WTC11 (cell line): Measurements from ENCODE around the gene FOXP1. TPM values are rescaled to one million over a fixed set of nuclear protein-coding genes. Genes with fewer than 3 reads are reported as not detected.

ENCODE experiments used
- ATAC-seq: fragments of 200-7000 bp; cut with Tn5 transposase; 2 replicates; pipeline ENCODE4 v1.10.0; 2021; ENCODE audit warnings: mild to moderate bottlenecking, moderate library complexity
- CTCF ChIA-PET: fragments of 300-600 bp; sonication (Branson Sonifier 250); formaldehyde crosslinking; loops from one replicate; lab custom pipeline; 2021; ENCODE audit warnings: antibody characterized with exemption; lab: Charles Lee
- POLR2A ChIA-PET: fragments of 350-600 bp; sonication (Branson Sonifier 250); formaldehyde crosslinking; loops from one replicate; lab custom pipeline; 2021; ENCODE audit warnings: antibody characterized with exemption; lab: Charles Lee
- DNase-seq: peaks from one replicate; pipeline ENCODE4 v3.0.0; 2021; ENCODE audit warnings: low spot score
- H3K27ac Mint-ChIP-seq: 2 replicates; pipeline ENCODE4 v1.8.0; 2021; ENCODE audit warnings: mixed read lengths
- H3K27me3 Mint-ChIP-seq: 2 replicates; pipeline ENCODE4 v1.8.0; 2021; ENCODE audit warnings: low read depth, mild to moderate bottlenecking, moderate library complexity, mixed read lengths
- H3K36me3 Mint-ChIP-seq: 2 replicates; pipeline ENCODE4 v1.8.0; 2021; ENCODE audit warnings: mixed read lengths
- H3K4me1 Mint-ChIP-seq: 2 replicates; pipeline ENCODE4 v1.8.0; 2022; ENCODE audit warnings: mixed read lengths
- H3K4me3 Mint-ChIP-seq: 2 replicates; pipeline ENCODE4 v1.8.0; 2021; ENCODE audit warnings: mild to moderate bottlenecking, moderate library complexity, mixed read lengths
- H3K9me3 Mint-ChIP-seq: 2 replicates; pipeline ENCODE4 v1.8.0; 2021; ENCODE audit warnings: mixed read lengths
- ATF1 ChIP-seq: sonication (generic); formaldehyde crosslinking; IDR thresholded peaks from 2 replicates; pipeline ENCODE4 v1.8.1; 2023; ENCODE audit warnings: mild to moderate bottlenecking, moderate library complexity, missing genetic modification reagents
- ETV6 ChIP-seq: sonication (generic); formaldehyde crosslinking; IDR thresholded peaks from 2 replicates; pipeline ENCODE4 v1.8.1; 2022; ENCODE audit warnings: mild to moderate bottlenecking, missing genetic modification reagents
- GTF2I ChIP-seq: fragments of 250-450 bp; sonication (Bioruptor Pico); conservative IDR thresholded peaks from 2 replicates; pipeline ENCODE4 v1.4.0; 2021; ENCODE audit warnings: mild to moderate bottlenecking
- HMGA2 ChIP-seq: fragments of 250-450 bp; sonication (Bioruptor Pico); IDR thresholded peaks from 2 replicates; pipeline ENCODE4 v1.4.0; 2021; ENCODE audit warnings: mild to moderate bottlenecking, moderate library complexity
- NFE2L1 ChIP-seq: sonication (generic); formaldehyde crosslinking; IDR thresholded peaks from 2 replicates; pipeline ENCODE4 v1.8.1; 2023; ENCODE audit warnings: missing genetic modification reagents
- NR2C2 ChIP-seq: sonication (generic); formaldehyde crosslinking; IDR thresholded peaks from 2 replicates; pipeline ENCODE4 v1.8.0; 2022; ENCODE audit warnings: mild to moderate bottlenecking, missing genetic modification reagents
- NR3C1 ChIP-seq: sonication (generic); formaldehyde crosslinking; conservative IDR thresholded peaks from 2 replicates; pipeline ENCODE4 v1.8.1; 2023; ENCODE audit warnings: low read depth, mild to moderate bottlenecking, missing genetic modification reagents
- SMAD4 ChIP-seq: sonication (generic); formaldehyde crosslinking; IDR thresholded peaks from 2 replicates; pipeline ENCODE4 v1.8.0; 2022; ENCODE audit warnings: mild to moderate bottlenecking, missing genetic modification reagents
- ZNF219 ChIP-seq: sonication (generic); formaldehyde crosslinking; IDR thresholded peaks from 2 replicates; pipeline ENCODE4 v1.8.0; 2023; ENCODE audit warnings: missing genetic modification reagents, mild to moderate bottlenecking, borderline replicate concordance
- ZNF317 ChIP-seq: sonication (generic); formaldehyde crosslinking; IDR thresholded peaks from 2 replicates; pipeline ENCODE4 v1.8.1; 2023; ENCODE audit warnings: low read depth, mild to moderate bottlenecking, moderate library complexity, missing genetic modification reagents, borderline replicate concordance
- total RNA-seq: library from RNA; stranded (reverse); gene quantifications from 3 replicates; pipeline ENCODE4 v1.2.3, GENCODE V29; 2021
- TF ChIP-seq, protein P1 (sequence below): sonication (generic); formaldehyde crosslinking; IDR thresholded peaks from 2 replicates; pipeline ENCODE4 v1.8.1; 2022; ENCODE audit warnings: mild to moderate bottlenecking, missing genetic modification reagents, moderate library complexity, borderline replicate concordance
- TF ChIP-seq, protein P2 (sequence below): sonication (generic); formaldehyde crosslinking; IDR thresholded peaks from 2 replicates; pipeline ENCODE4 v1.8.1; 2023; ENCODE audit warnings: mild to moderate bottlenecking, missing genetic modification reagents
- TF ChIP-seq, protein P3 (sequence below): sonication (generic); formaldehyde crosslinking; IDR thresholded peaks from 2 replicates; pipeline ENCODE4 v1.8.0; 2022; ENCODE audit warnings: mild to moderate bottlenecking, missing genetic modification reagents
- TF ChIP-seq, protein P4 (sequence below): fragments of 250-450 bp; sonication (Bioruptor Pico); IDR thresholded peaks from 2 replicates; pipeline ENCODE4 v1.8.0; 2021; ENCODE audit warnings: mild to moderate bottlenecking
- TF ChIP-seq, protein P5 (sequence below): fragments of 250-450 bp; sonication (Bioruptor Pico); IDR thresholded peaks from 2 replicates; pipeline ENCODE4 v1.9.0; 2021; ENCODE audit warnings: moderate library complexity, mild to moderate bottlenecking, inconsistent platforms, borderline replicate concordance
- TF ChIP-seq, protein P6 (sequence below): sonication (generic); formaldehyde crosslinking; IDR thresholded peaks from 2 replicates; pipeline ENCODE4 v1.8.1; 2023; ENCODE audit warnings: mild to moderate bottlenecking, missing genetic modification reagents, moderate library complexity
- TF ChIP-seq, protein P7 (sequence below): sonication (generic); formaldehyde crosslinking; IDR thresholded peaks from 2 replicates; pipeline ENCODE4 v1.8.1; 2022; ENCODE audit warnings: missing genetic modification reagents, borderline replicate concordance
- TF ChIP-seq, protein P8 (sequence below): sonication (generic); formaldehyde crosslinking; IDR thresholded peaks from 2 replicates; pipeline ENCODE4 v1.8.1; 2022; ENCODE audit warnings: low read depth, mild to moderate bottlenecking, moderate library complexity, missing genetic modification reagents, borderline replicate concordance
- TF ChIP-seq, protein P9 (sequence below): fragments of 250-450 bp; sonication (Bioruptor Pico); conservative IDR thresholded peaks from 2 replicates; pipeline ENCODE4 v1.9.0; 2021; ENCODE audit warnings: mild to moderate bottlenecking

The FOXP1 gene
- total RNA-seq, 1 experiment from 2014 or later = 25.8 TPM

DNA sequence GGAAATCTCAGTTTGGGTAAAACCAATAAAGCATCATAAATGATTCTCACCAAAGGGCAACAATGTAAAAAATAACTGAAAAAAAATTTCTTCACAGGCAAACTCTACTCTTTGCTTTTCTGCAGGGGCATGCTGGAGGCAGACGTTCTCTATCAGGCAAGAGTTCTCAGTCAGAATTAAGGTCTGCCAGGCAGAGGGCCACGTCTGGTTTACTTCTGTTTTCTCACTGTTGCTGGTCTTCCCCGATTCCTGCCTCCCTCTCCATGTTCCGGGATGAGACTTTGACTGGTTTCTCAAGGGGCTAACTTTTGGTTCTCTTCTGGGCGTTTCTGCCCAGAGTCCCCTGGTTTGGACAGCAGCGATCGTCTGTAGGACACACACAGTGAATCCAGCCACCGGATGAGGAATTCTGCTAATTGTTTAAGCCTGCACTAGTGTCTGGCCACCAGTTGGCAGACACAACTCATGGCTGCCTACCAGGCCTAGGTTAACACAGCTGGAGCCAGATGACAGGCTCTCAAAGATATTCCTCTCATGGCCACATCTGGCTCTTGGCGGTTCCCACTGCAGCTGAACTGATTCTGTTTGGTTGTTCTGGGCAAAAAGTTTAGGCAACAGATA is 273.1 kb downstream of the FOXP1 start (continued):
- TF ChIP-seq, protein P1, sequence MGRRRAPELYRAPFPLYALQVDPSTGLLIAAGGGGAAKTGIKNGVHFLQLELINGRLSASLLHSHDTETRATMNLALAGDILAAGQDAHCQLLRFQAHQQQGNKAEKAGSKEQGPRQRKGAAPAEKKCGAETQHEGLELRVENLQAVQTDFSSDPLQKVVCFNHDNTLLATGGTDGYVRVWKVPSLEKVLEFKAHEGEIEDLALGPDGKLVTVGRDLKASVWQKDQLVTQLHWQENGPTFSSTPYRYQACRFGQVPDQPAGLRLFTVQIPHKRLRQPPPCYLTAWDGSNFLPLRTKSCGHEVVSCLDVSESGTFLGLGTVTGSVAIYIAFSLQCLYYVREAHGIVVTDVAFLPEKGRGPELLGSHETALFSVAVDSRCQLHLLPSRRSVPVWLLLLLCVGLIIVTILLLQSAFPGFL (CRISPR knock-in tag) = no peak

DNA sequence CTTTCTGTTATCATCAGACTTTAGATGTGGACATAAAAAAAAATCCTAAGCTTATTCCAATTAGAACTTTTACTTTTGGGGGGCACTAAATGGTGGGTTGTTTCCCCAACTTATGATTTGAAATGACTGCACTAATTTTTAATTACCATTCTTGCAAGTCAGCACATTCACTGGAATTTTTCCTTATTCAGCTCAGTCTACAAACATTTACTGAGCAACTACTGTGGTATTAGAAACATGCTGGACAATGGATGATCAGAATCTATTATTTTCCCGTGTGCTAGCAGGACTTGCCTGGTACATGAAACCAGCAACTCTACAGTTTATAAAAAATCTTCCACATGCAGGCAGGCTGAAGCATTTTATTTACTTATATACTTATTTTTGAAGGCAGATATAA is 273.6 kb downstream of the FOXP1 start:
- ATAC-seq = no peak
- Mint-ChIP-seq H3K4me1 (peaks cover 58% of the 10 kb centered on the region), H3K9me3 (no peaks in the 10 kb centered on the region), H3K27me3 (no peaks in the 10 kb centered on the region), H3K36me3 (no peaks in the 10 kb centered on the region), H3K27ac (no peak overlapping the region), H3K4me3 (no peak overlapping the region)
- no peak for TF ChIP-seq ETV6 (CRISPR knock-in tag)
- no peak for TF ChIP-seq GTF2I (CRISPR knock-in tag)
- TF ChIP-seq, protein P2, sequence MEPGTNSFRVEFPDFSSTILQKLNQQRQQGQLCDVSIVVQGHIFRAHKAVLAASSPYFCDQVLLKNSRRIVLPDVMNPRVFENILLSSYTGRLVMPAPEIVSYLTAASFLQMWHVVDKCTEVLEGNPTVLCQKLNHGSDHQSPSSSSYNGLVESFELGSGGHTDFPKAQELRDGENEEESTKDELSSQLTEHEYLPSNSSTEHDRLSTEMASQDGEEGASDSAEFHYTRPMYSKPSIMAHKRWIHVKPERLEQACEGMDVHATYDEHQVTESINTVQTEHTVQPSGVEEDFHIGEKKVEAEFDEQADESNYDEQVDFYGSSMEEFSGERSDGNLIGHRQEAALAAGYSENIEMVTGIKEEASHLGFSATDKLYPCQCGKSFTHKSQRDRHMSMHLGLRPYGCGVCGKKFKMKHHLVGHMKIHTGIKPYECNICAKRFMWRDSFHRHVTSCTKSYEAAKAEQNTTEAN = no peak
- TF ChIP-seq, protein P3, sequence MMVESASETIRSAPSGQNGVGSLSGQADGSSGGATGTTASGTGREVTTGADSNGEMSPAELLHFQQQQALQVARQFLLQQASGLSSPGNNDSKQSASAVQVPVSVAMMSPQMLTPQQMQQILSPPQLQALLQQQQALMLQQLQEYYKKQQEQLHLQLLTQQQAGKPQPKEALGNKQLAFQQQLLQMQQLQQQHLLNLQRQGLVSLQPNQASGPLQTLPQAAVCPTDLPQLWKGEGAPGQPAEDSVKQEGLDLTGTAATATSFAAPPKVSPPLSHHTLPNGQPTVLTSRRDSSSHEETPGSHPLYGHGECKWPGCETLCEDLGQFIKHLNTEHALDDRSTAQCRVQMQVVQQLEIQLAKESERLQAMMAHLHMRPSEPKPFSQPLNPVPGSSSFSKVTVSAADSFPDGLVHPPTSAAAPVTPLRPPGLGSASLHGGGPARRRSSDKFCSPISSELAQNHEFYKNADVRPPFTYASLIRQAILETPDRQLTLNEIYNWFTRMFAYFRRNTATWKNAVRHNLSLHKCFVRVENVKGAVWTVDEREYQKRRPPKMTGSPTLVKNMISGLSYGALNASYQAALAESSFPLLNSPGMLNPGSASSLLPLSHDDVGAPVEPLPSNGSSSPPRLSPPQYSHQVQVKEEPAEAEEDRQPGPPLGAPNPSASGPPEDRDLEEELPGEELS = no peak
- TF ChIP-seq, protein P4, sequence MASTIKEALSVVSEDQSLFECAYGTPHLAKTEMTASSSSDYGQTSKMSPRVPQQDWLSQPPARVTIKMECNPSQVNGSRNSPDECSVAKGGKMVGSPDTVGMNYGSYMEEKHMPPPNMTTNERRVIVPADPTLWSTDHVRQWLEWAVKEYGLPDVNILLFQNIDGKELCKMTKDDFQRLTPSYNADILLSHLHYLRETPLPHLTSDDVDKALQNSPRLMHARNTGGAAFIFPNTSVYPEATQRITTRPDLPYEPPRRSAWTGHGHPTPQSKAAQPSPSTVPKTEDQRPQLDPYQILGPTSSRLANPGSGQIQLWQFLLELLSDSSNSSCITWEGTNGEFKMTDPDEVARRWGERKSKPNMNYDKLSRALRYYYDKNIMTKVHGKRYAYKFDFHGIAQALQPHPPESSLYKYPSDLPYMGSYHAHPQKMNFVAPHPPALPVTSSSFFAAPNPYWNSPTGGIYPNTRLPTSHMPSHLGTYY (CRISPR knock-in tag) = no peak
- TF ChIP-seq, protein P1 (CRISPR knock-in tag) = no peak
- TF ChIP-seq, protein P5, sequence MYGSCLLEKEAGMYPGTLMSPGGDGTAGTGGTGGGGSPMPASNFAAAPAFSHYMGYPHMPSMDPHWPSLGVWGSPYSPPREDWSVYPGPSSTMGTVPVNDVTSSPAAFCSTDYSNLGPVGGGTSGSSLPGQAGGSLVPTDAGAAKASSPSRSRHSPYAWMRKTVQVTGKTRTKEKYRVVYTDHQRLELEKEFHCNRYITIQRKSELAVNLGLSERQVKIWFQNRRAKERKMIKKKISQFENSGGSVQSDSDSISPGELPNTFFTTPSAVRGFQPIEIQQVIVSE = no peak
- TF ChIP-seq ATF1 (CRISPR knock-in tag) = no peak
- TF ChIP-seq, protein P6, sequence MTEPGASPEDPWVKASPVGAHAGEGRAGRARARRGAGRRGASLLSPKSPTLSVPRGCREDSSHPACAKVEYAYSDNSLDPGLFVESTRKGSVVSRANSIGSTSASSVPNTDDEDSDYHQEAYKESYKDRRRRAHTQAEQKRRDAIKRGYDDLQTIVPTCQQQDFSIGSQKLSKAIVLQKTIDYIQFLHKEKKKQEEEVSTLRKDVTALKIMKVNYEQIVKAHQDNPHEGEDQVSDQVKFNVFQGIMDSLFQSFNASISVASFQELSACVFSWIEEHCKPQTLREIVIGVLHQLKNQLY = no peak
- TF ChIP-seq, protein P7, sequence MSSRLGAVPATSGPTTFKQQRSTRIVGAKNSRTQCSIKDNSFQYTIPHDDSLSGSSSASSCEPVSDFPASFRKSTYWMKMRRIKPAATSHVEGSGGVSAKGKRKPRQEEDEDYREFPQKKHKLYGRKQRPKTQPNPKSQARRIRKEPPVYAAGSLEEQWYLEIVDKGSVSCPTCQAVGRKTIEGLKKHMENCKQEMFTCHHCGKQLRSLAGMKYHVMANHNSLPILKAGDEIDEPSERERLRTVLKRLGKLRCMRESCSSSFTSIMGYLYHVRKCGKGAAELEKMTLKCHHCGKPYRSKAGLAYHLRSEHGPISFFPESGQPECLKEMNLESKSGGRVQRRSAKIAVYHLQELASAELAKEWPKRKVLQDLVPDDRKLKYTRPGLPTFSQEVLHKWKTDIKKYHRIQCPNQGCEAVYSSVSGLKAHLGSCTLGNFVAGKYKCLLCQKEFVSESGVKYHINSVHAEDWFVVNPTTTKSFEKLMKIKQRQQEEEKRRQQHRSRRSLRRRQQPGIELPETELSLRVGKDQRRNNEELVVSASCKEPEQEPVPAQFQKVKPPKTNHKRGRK (CRISPR knock-in tag) = no peak
- no peak for TF ChIP-seq SMAD4
- no peak for TF ChIP-seq NFE2L1
- TF ChIP-seq ZNF317 (CRISPR knock-in tag) = no peak
- TF ChIP-seq NR3C1 (CRISPR knock-in tag) = no peak
- TF ChIP-seq ZNF219 (CRISPR knock-in tag) = no peak
- TF ChIP-seq, protein P8, sequence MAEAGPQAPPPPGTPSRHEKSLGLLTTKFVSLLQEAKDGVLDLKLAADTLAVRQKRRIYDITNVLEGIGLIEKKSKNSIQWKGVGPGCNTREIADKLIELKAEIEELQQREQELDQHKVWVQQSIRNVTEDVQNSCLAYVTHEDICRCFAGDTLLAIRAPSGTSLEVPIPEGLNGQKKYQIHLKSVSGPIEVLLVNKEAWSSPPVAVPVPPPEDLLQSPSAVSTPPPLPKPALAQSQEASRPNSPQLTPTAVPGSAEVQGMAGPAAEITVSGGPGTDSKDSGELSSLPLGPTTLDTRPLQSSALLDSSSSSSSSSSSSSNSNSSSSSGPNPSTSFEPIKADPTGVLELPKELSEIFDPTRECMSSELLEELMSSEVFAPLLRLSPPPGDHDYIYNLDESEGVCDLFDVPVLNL (CRISPR knock-in tag) = no peak
- TF ChIP-seq NR2C2 (CRISPR knock-in tag) = no peak
- TF ChIP-seq, protein P9, sequence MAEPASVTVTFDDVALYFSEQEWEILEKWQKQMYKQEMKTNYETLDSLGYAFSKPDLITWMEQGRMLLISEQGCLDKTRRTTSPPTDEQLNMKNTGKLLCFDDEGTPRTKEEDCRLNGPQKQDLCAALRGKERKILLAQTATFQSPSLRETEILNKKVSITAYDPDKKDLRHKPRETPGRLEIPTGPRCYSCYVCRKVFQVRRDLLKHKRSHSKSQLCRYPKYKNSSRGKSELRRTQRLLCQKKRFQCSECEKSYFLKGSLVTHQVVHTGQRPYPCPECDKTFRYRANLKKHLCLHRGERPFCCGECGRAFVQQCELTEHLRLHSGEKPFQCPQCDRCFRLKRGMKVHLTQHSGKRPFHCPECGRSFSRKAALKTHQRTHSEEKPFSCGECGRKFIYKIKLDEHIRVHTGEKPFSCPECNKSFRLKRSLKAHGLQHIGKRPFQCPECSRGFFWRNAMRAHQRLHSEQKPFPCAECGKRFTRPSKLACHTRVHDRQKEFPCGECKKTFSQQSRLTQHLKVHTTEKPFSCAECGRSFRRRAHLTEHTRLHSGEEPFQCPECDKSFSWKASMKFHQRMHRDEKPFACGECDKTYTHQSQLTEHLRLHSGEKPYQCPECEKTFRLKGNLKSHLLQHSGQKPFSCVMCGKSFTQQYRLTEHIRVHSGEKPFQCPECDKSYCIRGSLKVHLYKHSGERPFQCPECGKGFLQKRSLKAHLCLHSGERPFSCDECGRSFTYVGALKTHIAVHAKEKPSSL (CRISPR knock-in tag) = no peak
- TF ChIP-seq HMGA2 = no peak
- DNase-seq = no peak
- POLR2A ChIA-PET = no interaction called here
- CTCF ChIA-PET = no interaction called here
